Loucy (cell line): ENCODE results near the gene PER2.

Experiments
- EZH2phosphoT487 ChIP-seq: fragments of 200-600 bp; IDR thresholded peaks from 2 replicates; pipeline ENCODE4 v1.6.1; 2018; ENCODE audit warnings: antibody characterized with exemption, mild to moderate bottlenecking, moderate library complexity, borderline replicate concordance
- TF ChIP-seq, protein P1 (sequence below): fragments of 200-600 bp; sonication (generic); conservative IDR thresholded peaks from 2 replicates; pipeline ENCODE4 v1.5.1; 2014; ENCODE audit warnings: mild to moderate bottlenecking, antibody characterized with exemption, low read length

DNA sequence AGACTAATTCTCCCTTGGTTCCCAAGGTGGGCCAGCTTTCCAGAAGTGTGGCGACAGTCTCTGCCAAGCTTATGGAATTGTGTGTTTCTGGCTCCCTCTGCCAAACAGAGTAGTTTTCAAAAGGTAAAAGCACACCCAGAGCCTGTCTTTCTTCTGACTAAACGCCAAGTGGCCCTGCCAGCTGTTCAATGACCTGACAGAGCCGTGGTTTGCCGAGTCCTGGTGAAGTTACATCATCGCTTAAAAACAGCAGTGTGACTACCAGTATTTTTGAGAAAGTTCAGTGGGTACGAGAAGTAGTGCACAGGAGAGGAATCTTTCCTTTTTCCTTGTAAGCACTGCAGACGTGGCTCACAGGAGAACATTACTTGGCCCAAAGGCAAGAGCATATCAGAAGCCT, 1.9 kb downstream of the PER2 start:
- TF ChIP-seq, protein P1, sequence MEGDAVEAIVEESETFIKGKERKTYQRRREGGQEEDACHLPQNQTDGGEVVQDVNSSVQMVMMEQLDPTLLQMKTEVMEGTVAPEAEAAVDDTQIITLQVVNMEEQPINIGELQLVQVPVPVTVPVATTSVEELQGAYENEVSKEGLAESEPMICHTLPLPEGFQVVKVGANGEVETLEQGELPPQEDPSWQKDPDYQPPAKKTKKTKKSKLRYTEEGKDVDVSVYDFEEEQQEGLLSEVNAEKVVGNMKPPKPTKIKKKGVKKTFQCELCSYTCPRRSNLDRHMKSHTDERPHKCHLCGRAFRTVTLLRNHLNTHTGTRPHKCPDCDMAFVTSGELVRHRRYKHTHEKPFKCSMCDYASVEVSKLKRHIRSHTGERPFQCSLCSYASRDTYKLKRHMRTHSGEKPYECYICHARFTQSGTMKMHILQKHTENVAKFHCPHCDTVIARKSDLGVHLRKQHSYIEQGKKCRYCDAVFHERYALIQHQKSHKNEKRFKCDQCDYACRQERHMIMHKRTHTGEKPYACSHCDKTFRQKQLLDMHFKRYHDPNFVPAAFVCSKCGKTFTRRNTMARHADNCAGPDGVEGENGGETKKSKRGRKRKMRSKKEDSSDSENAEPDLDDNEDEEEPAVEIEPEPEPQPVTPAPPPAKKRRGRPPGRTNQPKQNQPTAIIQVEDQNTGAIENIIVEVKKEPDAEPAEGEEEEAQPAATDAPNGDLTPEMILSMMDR = no peak
- no peak for TF ChIP-seq EZH2phosphoT487
